GM21360 (cell line): ENCODE data around the gene ARHGAP25.
"Not testable (repeated sequence)": the region's sequence is repeated elsewhere in the genome, so short reads cannot be mapped to it uniquely, and the experiment has no call there.

Source experiments
- ATAC-seq: cut with Tn5 transposase; IDR thresholded peaks from one replicate; pipeline ENCODE4 v1.9.1; 2021; ENCODE audit warnings: mild to moderate bottlenecking, moderate library complexity; ENCODE audit not compliant: unreplicated experiment

Gene ARHGAP25

DNA sequence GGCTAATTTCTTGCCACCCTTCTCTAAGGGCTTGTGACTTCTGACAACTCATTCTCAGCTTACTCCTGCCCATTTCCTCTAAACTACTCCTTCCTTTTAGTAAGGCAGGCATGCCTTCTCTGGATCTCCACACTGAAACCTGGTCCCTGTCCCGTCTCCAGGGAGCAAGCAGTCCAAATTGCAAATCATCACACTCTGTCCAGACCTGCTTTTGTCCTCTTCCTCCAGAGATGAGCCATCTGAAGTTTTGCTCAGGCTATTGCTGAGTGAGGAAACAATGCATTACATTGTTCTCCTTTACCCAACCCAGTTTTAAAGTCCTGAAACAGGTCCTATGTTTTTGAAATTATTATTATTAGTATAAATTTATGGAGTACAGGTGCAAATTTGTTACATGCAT lies 57.3 kb downstream of the ARHGAP25 start:
- no peak for ATAC-seq

DNA sequence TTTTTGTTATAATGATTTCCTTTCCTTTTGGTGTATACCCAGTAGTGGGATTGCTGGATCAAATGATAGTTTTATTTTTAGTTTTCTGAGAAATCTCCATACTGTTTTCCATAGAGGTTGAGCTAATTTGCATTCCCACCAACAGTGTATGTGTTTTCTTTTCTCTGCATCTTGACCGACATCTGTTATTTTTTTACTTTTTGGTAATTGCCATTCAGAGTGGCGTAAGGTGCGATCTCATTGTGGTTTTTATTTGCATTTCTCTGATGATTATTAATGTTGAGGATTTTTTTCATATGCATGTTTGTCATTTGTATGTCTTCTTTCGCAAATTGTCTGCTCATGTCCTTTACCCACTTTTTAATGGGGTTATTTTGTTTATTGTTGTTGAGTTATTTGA lies 58.1 kb downstream of the ARHGAP25 start:
- no peak for ATAC-seq

GRCh38 chr2:68796295-68796905 lies 61.8 kb downstream of the ARHGAP25 start:
- ATAC-seq: no peak

- ATAC-seq: no peak
Measured at GRCh38 chr2:68798569-68798968, 64.0 kb downstream of the ARHGAP25 start.

DNA sequence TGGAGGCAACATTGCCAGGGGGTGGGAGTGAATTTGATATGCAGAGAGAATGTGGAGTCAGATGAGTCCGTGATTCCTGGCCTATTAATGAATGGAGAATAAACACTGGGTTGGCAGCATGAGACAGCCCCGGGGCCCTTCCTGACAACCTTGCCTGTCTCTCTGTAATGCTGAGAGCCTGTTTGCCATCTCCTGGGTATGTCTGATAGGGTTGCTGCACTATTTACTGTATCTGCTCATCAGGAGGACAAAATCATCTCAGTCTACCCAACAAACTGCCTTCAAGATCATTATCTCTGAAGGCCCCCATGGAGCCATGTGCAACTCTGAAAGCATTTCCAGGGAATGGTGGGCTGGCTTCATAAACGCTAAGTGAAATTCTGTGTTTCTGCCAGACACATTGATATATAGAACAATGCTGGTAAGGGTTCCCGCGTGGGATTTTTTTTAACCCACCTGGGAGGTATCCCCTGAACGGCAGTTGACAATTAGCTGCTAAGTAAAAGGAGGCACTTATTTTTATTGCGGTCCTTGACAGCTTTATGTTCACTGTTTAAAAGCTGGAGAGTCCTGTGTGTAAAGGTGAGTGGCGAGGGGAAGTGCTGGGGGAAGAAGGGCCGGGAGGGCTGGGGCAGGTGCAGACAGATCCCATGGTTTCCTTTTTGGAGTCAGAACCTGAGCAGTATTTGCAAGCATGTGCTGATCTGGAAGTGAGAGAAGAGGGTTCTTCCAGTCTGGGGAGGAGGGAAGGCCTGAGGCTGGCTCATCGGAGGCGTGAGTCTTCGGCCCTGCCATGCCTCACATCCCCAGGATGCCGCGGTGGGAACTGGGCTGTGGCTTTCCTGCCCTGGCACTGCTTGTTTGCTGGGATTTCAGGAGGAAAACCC lies 64.8 kb downstream of the ARHGAP25 start:
- no peak for ATAC-seq

DNA sequence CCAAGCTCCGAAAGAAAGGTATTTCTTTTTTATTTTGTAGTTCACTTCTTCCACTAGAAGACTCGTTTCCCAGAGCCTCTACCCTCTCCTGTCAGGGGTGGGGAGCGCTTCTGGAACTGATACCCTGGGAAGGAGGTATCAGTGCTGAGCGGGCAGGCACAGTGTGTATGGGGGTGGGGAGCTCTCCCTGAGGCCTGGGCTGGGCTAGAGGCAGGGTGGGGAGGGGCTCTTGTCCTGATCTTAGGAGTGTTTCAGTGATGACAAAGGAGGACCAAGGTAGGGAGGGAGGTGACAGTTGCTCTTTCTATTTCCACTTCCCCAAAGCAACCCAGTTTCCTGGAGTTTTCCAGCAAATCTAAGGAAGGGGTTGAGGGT lies 65.4 kb downstream of the ARHGAP25 start:
- no peak for ATAC-seq

- no peak for ATAC-seq
Measured at GRCh38 chr2:68800517-68800916, 65.9 kb downstream of the ARHGAP25 start.

GRCh38 chr2:68802161-68802560 lies 67.5 kb downstream of the ARHGAP25 start:
- not testable (repeated sequence) for ATAC-seq

DNA sequence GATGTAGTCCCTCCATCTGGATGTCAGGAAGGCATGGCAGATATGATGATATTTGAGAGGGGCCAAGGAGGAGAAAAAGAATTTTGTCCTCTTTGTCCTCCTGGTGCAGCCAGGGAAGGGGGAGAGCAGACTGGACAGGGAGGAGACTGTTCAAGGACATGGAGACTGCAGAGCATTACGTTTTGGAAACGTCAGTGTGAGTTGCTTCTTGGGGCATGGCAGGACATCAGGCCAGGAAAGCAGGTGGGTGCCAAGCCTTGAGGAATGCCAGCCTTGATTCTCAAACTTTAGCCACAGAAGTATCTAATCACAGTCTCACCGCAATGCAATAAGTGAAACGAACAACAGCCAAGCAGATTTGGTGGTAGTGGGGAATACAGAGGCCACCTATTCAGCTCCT lies 70.4 kb downstream of the ARHGAP25 start:
- no peak for ATAC-seq

DNA sequence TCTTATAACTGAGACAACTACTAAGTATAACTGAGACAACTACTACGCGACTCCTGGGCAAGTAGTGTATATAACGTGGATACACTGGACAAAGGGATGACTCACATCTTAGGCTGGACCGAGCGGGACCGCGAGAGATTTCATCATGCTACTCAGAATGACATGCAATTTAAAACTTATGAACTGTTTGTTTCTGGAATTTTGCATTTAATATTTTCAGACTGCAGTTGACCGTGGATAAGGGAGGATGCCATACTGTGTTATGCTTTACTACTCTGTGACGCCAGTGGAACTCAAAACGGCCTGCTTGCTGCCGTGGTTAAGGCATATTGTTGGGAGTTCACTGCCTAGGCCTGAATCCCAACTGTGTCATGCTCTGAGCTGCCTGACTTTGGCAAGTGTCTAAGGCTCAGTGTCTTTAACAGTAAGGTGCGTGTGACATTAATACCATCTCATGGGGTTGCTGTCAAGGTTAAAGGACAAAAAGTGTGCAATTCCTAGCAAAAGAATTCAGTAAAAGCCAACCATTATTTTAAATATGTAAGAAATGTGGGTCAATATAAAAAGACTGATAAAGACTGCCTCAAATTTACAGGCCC lies 72.0 kb downstream of the ARHGAP25 start:
- no peak for ATAC-seq

DNA sequence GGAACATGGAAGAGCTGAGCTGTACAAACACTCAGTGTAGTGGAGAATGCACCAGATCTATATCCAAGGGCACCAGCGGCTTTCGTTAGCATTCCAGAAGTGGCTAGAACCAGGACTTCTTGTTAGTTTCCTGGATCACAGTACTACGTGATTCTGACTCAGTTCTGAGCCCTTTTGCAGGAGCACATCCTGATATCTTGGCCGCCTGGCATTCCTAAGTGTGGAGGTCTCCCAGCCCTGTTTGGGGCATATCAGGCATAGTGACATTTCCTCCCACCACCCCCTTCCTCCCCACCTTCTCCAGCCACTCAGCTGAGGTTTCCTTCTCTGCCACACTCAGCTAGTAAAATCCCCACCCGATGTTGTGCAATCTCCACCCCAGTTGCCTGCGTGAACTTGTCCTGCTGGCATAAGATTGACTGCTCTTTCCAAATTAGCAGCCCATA lies 73.2 kb downstream of the ARHGAP25 start:
- ATAC-seq: no peak

DNA sequence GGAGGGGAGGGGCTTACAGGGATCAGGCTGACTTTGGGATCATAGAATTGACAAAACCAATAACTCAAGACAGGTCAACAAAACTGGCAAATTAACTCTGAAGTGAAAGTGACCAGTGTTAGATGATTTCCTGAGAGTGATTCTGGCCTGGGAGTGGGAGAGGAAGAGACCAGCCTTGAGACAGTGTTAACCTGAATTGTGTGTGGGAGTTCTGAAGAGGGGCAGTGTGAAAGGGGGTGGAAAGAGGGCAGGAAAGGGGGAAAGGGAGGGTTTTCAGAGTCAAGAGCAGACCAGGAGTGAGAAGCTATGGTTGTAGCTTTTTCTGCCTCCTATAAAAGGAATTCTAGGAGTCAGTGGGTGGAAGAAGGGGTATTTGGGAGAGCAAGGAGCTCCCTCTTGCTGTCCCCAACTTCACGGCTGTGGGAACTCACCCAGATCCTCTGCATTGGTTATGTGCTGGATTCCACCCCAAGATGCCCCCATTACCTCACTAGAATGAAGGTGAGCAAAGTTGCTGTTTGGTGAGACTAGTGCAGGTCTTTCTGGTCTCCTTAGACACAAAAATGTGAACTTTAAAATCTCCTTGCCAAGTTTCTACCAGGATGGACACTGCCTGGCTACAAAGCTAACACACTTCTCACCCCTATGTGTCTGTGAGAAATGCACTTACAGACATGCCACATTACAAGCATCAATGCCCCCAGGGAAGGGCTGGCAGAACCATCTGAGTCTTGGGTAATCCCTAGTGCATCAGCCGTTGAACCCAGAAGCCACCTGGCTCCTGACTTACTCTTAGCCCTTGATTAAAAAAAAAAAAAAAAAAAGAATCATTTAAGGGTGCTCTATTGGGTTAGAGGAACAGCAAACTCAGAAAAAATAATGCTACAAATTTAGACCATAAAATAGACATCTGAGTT lies 75.0 kb downstream of the ARHGAP25 start:
- ATAC-seq: no peak

DNA sequence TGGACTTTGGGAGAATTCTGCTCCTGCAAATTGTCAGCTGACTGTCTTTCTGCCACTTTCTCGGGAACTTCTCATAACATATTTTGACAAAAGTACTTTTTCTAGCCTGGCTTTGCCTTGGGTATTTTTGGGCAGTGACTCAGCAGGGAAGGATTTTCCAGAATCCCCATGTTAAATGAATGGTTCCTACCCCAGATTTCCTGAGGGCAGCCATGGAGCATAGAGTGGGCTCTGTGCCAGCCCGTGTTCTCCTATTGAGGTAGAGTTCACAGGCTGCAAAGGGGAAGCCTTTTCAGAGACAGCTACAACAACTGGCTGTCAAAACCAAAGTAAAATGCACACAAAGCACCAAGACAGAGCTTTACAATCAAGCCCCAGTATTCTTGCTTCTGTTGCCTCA lies 76.8 kb downstream of the ARHGAP25 start:
- ATAC-seq: no peak

GRCh38 chr2:68812251-68812650 lies 77.6 kb downstream of the ARHGAP25 start:
- ATAC-seq: no peak

- no peak for ATAC-seq
Measured at GRCh38 chr2:68813596-68813995, 79.0 kb downstream of the ARHGAP25 start.

- no peak for ATAC-seq
Measured at GRCh38 chr2:68817306-68817705, 82.7 kb downstream of the ARHGAP25 start.

GRCh38 chr2:68819556-68819955 lies 84.9 kb downstream of the ARHGAP25 start:
- ATAC-seq: no peak

DNA sequence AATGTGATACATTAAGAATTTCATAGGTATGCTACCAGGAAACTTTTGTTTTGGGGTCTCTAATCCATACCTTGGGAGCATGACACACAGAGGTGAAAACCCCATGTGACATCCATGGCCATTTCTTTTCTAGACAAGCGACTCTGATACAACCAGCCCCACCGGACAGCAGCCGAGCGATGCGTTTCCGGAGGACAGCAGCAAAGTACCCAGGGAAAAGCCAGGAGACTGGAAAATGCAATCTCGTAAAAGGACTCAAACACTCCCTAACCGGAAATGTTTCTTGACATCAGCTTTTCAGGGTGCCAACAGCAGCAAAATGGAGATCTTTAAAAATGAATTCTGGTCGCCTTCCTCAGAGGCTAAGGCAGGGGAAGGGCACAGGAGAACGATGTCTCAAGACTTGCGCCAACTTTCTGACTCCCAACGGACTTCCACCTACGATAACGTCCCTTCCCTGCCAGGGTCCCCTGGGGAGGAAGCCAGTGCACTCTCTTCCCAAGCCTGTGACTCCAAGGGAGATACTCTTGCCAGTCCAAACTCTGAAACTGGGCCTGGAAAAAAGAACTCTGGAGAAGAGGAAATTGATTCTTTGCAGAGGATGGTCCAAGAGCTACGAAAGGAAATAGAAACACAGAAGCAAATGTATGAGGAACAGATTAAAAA lies 87.7 kb downstream of the ARHGAP25 start:
- no peak for ATAC-seq

DNA sequence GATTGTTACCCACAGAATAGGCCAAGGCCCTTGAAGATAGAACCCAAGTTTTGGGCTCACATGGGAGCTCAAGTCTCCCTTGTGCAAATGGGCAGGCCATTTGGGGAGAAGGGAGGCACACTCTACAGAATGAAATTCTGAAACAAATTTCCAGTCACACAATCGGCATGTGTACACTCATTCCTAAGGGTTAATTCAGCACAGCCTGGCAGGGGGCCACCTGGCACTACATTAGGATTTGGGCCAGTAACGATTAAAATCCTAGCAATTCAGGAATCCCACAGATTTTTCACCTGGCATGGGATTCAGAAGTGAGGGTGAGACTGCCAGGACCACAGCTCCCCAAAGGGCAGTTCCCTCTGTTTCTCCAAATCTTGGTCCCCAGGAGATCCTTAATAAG lies 90.2 kb downstream of the ARHGAP25 start:
- ATAC-seq: no peak

DNA sequence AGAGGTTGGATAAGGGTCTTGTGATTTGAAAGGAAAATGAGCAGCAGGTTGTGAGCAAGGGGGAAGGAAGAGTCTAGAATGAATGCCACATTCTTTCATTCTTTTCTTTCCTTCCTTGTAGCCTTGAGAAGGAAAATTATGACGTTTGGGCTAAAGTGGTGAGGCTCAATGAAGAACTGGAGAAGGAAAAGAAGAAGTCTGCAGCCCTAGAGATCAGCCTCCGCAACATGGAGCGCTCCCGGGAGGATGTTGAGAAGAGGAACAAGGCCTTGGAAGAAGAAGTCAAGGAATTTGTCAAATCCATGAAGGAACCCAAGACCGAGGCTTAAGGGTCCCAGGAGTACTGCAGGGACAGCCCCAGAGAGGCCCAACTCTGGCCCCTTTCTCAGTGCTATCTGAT lies 91.3 kb downstream of the ARHGAP25 start:
- ATAC-seq: no peak
